NCI-H1048 (cell line): Measurements from ENCODE around the gene CAMK1G.

Experiments
- DNase-seq: peaks from one replicate; lab custom pipeline; 2025; lab: John Stamatoyannopoulos, UW

CAMK1G gene

GRCh38 chr1:209619696-209620486 is 36.4 kb downstream of the CAMK1G start:
- no peak for DNase-seq

DNA sequence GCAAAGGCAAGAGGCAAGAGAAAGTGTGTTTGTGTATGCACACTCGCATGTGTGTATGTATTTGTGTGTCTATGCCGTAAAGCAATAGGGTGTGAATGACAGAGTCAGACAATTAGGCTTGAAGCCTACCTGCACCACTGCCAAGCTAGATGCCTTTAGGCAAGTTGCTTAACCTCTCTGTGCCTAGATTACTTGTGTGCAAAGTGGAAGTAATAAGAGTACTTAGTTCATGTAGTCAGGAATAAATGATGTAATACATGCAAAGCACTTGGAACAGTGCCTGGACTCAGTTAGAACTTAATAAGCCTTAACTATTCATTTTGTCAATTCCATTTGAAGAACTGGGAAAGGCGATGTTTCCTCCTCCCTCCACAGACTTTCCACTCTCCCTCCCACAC is 37.0 kb downstream of the CAMK1G start:
- peak; percentile 98 for DNase-seq

DNA sequence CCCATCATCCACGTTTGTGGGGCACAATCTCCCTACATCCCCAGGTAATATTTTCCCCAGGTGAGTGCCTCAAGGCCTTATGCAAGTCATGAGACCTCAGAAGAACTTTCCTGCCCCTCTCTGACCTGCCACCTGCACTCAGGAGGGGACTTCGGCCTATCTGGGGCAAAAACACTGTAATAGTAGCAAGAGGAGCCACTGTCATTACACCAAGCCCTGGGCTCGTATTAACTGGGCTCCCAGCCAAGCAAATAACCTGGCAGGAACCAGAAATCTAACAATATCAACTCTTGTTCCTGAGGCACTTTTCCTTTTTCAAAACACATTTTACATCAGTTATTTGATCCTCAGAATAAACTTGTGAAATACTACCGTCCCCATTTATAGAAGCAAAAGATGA is 37.8 kb downstream of the CAMK1G start:
- DNase-seq, result peak; percentile 58

DNA sequence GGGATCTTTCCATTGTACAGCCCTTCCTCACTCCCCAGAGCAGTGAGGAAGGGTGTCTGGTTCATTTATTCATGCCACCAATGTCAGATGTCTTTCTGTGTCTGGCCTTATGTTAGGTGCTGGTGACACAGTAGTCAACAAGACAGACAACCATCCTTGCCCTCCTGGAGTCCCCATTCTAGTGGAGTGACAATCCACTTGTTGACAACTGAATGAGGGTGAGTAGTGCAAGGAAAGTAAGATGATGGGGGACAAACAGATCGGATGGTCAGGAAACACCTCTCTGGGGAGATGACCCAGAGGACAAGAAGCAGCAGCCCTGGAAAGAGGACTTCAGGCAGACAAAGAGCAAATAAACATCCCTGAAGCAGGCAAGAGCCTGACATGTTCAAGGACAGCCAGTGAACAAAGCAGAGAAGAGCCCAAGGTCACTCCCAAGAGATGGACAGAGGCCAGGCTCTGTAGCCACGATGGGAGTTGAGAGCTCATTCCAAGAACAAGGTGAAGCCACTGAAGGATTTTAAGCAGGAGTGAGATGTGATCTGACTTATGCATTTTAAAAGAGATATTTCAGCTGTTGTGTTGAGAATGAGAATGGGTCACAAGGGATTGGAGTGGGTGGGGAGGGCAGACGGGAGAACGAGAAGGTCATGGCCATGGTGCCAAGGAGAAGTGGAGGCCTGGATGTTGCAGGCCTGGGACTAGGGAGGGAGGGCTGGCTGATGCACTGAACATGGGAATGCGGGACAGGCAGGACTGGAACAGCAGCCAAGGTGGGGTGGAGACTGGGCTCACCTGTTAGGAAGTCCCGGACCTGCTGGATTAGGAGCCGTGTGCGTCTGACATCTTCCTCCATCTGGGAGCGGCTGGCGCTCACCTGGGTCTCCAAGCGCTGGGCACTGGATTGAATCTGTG is 38.5 kb downstream of the CAMK1G start:
- DNase-seq, result no peak

DNA sequence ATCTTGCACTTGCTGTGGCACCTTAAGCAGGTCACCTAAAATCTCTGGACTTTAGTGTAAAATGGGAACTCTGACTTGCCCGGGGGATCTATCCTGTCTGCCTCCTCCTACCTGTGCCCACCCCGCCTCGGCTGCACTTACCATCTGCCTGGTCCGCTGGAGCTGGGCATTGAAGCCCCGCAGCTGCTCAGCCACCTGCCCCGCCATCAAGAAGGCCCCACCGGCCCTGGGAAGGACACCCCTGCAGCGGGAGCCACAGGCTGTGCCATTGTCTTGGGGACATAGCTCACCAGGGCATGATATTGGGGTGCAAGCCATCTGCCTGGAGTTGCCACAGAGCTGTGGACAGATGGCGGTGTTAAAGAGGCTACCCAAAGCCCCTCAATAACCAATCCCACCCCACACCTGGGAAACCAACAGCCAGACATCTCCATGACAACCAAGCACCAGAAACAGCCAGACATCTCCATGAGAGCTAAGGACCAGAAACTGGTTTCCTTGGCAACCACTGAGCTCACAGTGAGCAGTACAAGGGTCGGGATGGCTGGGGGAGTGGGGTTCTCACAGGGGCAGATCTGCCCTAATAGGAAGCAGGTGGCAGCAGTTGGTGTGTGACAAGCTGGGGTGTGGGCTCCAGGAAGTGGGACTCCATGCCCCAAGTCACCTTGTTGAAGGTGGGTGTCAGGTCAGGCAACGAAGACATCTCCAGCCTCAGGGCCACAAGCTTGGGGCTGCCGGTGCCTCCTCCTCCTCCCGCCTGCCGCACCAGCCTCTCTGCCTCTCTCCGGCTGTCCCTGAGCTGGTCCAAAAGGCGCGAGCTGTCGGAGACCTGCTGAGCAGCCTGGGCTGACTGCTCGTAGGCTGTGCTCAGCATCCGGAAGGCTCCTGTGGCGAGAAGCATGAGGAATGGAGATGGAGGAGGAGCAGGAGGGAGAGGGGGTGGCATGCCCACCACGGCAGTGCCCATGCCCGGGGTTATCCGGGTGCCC is 39.6 kb downstream of the CAMK1G start:
- DNase-seq, result no peak

- no peak for DNase-seq
Observed at GRCh38 chr1:209624558-209625549, 41.3 kb downstream of the CAMK1G start.

DNA sequence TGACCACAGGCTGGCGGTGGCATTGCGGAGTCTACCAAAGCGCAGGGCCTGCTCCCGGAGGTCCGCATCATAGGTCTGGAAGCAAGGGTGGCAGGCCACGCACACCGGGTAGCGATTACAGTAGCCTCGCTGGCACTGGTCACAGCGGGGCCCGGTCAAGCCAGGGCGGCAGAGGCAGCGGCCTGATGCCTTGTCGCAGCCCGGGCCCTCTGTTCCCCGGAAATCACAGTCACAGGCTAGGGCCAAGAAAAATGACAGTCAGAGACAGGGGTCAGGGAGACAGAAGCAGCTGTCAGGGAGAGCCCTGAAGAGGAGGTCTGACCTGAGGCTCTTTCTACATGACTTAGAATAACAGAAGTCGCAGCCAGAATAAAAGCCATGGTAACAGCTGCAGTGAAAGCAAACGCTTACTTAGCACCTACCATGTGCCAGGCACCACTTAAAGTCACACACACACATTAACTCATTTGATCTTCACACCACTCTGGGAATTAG is 42.3 kb downstream of the CAMK1G start:
- DNase-seq, result no peak

DNA sequence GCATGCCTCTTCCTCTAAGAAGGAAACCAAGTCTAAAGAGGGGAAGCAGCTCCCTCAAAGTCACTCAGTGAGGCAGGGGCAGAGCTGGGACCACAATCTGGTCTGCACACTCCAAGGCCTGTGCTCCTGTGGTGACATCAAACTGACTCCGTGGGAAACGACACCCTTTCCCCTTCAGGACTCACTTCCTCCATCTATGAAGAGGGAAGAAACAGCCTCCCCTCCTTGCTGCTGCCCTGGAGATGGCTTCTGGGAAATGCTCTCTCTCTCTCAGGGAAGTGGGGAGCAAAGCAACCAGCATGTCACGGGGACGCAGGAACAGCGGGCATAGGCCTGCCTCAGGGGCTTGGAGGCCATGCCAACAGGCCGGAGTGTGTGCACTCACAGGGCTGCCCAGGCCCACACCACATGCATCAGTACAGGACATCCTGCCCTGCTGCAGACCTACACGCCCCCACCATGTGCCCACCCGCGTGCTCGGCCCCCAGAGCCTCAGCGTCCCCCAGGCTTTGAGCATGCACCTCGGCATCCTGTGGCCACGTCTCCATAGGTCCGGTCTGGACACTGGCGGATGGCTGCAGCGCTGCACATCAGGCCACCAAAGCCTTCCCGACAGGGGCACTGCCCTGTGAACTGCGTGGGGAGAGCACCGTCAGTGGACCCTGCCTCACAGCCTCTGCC is 43.0 kb downstream of the CAMK1G start:
- DNase-seq, result no peak

DNA sequence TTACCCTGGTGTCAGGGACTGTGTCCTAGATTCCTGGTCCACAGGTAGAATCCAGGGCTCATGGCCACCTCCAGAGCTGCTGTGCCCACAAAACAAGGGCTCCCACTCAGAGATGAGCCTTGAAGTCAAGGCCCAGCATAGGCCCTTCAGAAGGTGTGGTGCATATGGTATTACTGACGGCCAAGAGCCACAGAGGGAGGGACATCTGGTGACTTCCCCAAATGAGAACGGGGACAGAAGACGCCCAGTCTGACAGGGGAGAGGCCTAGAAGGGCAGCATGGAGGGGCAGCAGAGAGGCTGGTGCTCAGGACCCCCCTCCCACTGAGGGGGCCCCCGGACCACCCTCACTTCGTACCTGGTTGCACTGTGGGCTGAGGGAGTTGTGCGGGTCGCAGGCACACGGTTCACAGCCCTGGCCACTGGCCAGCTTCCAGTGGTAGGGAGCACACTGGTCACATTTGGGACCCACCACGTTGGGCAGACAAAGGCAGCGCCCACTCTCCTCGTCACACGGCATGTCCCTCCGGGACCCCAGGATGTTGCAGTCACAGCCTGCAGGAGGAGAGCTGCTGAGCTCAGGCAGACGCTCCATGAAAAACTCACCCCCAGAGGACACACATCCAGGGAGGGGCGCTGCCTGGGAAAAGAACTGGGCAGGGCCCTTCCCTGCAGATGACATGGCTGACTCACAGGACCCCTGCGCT is 43.7 kb downstream of the CAMK1G start:
- DNase-seq, result no peak

- DNase-seq, result peak; percentile 55
Observed at GRCh38 chr1:209627732-209628196, 44.2 kb downstream of the CAMK1G start.

DNA sequence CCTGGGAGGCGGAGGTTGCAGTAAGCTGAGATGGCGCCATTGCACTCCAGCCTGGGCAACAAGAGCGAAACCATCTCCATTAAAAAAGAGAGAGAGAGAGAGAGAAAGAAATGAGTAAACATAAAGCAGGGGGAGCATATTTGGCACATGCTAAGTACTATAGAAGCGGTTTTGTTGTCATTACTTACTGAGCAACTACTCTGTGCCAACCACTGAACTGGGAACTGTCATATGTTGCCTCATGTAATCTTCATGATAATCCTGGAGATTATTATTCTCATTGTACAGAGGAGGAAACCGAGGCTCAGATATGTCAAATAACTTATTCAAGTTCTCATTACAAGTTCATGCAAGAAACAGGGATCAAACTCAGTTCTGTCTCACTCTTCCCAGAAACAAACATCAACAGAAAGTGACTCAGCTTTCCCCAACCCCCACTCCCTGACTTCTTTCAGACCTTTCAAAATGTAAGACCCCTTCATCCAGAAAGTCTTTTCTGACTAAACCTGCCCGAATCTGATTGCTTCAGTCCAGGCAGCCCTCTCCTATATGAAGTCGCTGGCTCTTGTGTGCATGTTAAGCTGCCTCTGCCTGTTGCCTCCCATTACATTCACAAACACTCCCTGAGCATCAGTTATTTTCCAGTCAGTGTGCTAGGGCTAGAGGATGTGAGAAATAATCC is 45.2 kb downstream of the CAMK1G start:
- DNase-seq, result no peak

GRCh38 chr1:209629621-209630382 is 46.3 kb downstream of the CAMK1G start:
- DNase-seq, result no peak

- no peak for DNase-seq
Observed at GRCh38 chr1:209630383-209631225, 47.1 kb downstream of the CAMK1G start.

- DNase-seq, result no peak
Observed at GRCh38 chr1:209633335-209633997, 50.0 kb downstream of the CAMK1G start.

GRCh38 chr1:209634005-209634737 is 50.7 kb downstream of the CAMK1G start:
- DNase-seq, result no peak

DNA sequence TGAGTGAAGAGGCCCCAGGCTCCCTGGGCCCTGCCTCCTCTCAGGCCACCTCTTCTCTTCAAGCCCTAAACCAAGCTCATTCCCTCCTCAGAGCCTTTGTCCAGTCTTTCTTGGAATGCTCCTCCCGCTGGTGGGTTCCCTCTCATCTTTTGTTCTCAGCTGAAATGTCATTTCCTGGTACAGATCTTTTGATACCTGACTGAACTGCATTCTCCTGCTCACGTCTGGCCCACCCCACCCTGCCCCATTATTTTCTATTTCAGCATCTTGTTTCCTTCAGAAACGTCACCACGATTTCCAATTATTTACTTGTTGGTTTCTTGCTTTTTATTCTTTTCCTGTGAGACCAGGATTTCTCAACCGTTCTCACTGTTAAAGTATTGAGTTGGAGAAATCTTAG is 52.3 kb downstream of the CAMK1G start:
- DNase-seq, result no peak
